Nephron progenitor cell (in vitro differentiated cells): ENCODE data around the gene DPP6.
"Not testable (repeated sequence)": the region's sequence is repeated elsewhere in the genome, so short reads cannot be mapped to it uniquely, and the experiment has no call there.

Experiments used
- DNase-seq: peaks from one replicate; pipeline ENCODE4 v3.0.0; 2021
- H3K27ac Mint-ChIP-seq: 2 replicates; pipeline ENCODE4 v1.8.0; 2021; ENCODE audit warnings: mild to moderate bottlenecking, moderate library complexity, mixed read lengths
- H3K27me3 Mint-ChIP-seq: 2 replicates; pipeline ENCODE4 v1.8.0; 2021; ENCODE audit warnings: mild to moderate bottlenecking, low read depth, mixed read lengths; ENCODE audit not compliant: poor library complexity
- H3K36me3 Mint-ChIP-seq: 2 replicates; pipeline ENCODE4 v1.8.0; 2021; ENCODE audit warnings: low read depth, mixed read lengths
- H3K4me1 Mint-ChIP-seq: 2 replicates; pipeline ENCODE4 v1.8.0; 2021; ENCODE audit warnings: mixed read lengths
- H3K4me3 Mint-ChIP-seq: 2 replicates; pipeline ENCODE4 v1.8.0; 2021; ENCODE audit warnings: mild to moderate bottlenecking, moderate library complexity, mixed read lengths
- H3K9me3 Mint-ChIP-seq: 2 replicates; pipeline ENCODE4 v1.8.0; 2021; ENCODE audit warnings: mild to moderate bottlenecking, moderate library complexity, mixed read lengths

The DPP6 gene

DNA sequence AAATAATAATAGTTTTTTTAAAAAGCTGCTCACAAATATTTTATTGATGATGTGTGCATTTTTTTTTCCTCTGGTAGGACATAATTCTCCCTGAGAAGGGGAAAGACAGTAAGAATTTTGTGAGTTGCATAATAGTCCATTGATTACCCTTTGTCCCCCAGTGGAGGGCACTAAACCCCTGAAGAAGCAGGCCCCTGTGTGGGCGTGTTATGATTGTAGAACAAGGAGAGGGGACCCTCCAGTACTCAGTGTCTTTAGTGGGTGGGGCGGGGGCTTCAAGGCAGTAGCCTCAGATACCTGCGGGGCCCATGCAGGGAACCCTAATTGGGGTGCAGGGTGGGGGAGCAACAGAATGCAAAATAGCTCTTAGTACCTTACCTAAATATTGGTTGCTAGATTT is 57.4 kb downstream of the DPP6 start:
- H3K36me3 Mint-ChIP-seq, DNase-seq, H3K4me3 Mint-ChIP-seq, H3K4me1 Mint-ChIP-seq, H3K27ac Mint-ChIP-seq, H3K27me3 Mint-ChIP-seq, H3K9me3 Mint-ChIP-seq: not testable (repeated sequence)

DNA sequence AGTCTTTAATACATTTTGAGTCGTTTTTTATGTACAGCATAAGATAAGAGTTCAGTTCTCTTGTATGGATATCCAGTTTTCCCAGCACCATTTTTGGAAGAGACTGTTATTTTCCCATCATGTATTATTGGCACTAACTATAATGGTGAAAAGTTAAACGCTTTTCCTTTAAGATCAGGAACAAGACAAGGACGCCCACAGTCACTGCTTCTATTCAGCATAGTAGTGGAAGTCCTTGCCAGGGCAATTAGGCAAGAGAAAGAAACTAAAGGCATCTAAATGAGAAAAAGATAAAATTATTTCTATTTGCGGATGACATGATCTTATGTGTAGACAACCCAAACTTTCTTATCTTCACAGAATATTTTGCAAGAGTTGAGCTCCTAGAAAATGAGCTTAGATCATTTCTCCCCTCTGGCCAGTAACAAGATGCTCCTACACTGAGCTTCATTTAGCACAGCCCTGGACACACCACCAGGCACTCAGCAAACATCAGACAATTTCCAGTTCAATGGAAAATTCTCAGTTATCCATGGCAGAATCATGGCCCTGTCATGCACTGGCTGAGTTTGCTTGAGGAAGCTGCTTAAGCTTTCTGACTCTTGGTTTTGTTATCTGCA is 61.6 kb downstream of the DPP6 start:
- H3K36me3 Mint-ChIP-seq, H3K4me1 Mint-ChIP-seq, H3K27ac Mint-ChIP-seq, H3K4me3 Mint-ChIP-seq, DNase-seq, H3K9me3 Mint-ChIP-seq, H3K27me3 Mint-ChIP-seq: not testable (repeated sequence)

DNA sequence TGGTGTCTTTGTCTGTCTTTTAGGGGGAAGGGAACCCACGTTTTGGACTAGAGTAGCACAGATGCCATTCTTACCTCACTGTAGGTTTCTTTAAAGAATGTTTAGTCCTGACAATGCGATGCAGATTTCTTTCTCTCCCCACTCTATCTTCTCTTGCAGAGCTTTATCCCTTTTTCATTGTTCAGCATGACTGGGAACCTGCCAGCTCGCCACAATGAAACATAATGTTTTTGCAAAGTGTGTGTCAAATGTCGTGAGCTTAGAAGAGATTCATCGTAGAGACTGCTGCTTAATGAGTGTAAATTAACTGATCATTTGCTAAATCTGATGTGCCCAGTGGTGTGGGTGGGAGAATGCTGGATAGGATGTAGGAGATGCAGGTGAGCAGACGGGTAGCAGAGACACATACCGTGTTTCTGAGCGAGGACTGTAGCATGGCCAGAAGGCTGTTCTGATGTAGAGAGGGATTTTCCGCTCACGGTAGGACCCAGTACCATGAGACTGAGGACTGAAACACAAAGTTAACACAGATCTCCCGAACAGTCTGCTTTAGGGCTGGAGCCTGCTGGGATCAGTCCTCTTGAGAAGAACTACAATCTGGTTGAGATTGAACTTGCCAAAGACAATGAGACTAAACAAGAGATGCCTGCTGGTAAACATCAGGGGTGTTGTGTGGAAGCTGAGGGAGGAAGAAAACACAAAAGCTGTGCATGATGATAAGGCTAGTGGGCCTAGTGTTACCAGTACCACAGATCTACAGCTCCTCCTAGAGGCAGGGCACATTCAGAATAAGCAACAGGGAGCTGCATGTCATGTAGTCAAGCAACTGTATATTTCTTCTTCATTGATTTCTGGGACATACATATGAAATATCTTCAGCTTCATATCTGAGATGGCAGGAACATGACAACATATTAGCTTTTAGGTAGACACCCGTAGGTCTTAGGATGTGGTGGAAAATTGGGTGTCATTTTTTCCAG is 65.5 kb downstream of the DPP6 start:
- not testable (repeated sequence) for H3K4me3 Mint-ChIP-seq, H3K9me3 Mint-ChIP-seq, H3K27me3 Mint-ChIP-seq

DNA sequence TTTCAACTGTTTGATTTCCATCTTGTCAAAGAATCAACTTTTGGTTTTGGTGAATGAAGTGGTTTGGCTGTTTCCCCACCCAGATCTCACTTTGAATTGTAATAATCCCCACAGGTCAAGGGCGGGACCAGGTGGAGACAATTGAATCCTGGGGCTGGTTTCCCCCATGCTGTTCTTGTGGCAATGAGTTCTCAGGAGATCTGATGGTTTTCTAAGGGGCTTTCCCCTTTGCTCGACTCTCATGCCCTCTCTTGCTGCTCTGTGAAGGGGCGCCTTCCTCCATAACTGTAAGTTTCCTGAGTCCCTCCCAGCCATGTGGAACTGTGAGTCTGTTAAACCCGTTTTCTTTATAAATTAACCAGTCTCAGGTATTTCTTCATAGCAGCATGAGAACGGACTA is 68.6 kb downstream of the DPP6 start:
- not testable (repeated sequence) for H3K4me1 Mint-ChIP-seq, H3K27ac Mint-ChIP-seq, H3K36me3 Mint-ChIP-seq, DNase-seq, H3K4me3 Mint-ChIP-seq, H3K27me3 Mint-ChIP-seq, H3K9me3 Mint-ChIP-seq

More for the DNA sequence above, 65.5 kb downstream of the DPP6 start:
- not testable (repeated sequence) for H3K36me3 Mint-ChIP-seq, H3K27ac Mint-ChIP-seq, H3K4me1 Mint-ChIP-seq, DNase-seq

DNA sequence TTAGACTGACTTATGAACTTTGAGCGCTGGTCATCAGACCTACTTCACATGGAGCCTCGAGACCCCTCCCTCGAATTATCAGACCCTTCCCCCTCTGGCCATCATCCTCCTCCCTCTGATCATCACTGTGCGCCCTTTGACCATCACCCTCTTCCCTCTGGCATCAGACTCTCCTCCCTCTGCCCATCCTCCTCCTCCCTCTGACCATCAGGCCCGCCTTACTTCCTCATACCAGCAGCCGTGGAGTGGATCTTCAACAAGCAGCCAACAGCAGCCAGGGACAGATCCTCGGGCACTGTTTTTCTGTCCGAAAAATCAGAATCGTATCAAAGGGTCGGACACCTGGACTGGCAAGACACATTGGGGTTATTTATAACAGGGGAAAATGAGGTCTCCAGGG is 70.5 kb downstream of the DPP6 start:
- not testable (repeated sequence) for H3K9me3 Mint-ChIP-seq, H3K36me3 Mint-ChIP-seq, H3K27ac Mint-ChIP-seq, H3K4me3 Mint-ChIP-seq, H3K4me1 Mint-ChIP-seq, H3K27me3 Mint-ChIP-seq, DNase-seq

DNA sequence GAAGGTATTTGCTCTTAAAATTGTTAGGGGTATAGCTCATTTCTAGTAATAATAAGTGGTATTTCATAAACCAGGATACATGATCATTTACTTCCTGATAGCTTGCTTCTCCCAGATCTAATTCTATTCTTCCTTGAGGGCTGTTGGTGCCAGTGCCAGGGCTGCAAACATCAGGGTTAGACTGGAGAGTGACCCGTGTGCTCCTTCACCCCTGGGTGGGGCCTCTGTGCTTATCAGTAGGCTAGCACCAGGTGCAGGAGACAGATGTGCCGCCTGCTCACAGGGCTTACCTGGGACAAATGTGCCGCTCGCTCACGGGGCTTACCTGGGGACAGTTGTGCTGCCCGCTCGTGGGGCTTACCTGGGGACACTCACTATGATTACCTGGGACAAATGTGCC is 71.2 kb downstream of the DPP6 start:
- not testable (repeated sequence) for H3K27ac Mint-ChIP-seq, H3K4me1 Mint-ChIP-seq, H3K36me3 Mint-ChIP-seq, H3K27me3 Mint-ChIP-seq, H3K9me3 Mint-ChIP-seq, H3K4me3 Mint-ChIP-seq, DNase-seq

DNA sequence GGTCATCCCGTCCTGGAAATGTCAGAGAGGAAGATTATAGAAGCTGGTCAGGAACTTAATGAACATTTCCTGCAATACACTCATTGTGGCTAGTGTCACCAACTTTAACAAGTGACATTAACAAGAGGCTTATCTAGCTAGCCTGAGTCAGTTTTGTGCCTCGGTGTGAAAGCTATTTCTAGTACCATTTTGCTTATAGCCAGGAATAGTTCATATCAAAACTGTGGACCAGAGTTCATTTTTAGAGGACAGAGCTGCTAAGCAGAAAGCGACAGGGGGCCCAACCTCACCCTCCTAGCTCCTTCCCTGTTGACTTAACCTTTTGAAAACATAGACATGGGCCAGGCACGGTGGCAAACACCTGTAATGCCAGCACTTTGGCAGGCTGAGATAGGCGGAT is 76.9 kb downstream of the DPP6 start:
- H3K27ac Mint-ChIP-seq, H3K4me1 Mint-ChIP-seq: not testable (repeated sequence)

DNA sequence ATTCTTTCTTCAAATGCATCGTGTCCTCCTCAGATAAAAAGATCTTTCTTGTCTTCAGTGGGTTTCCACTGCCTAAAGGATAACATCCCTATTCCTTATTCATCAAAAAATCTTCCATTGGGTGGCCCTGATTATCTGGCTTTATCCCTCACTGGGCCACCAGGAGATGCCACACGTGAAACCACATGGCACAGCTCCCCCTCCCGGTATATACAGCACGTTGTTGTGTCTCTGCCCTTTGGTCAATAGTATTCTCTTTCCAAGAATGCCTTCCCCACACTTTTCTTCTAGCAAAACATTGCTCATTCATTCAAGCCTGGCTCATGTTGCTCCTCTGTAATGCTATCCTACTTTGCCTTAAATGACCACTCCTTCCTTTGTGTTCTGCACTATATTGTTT is 80.4 kb downstream of the DPP6 start:
- not testable (repeated sequence) for H3K4me1 Mint-ChIP-seq, H3K27me3 Mint-ChIP-seq, DNase-seq, H3K4me3 Mint-ChIP-seq, H3K36me3 Mint-ChIP-seq, H3K27ac Mint-ChIP-seq
- H3K9me3 Mint-ChIP-seq = peaks cover 13% of the 10 kb centered on the region

More for the DNA sequence above, 76.9 kb downstream of the DPP6 start:
- H3K27me3 Mint-ChIP-seq, H3K36me3 Mint-ChIP-seq, H3K4me3 Mint-ChIP-seq, H3K9me3 Mint-ChIP-seq, DNase-seq: not testable (repeated sequence)

DNA sequence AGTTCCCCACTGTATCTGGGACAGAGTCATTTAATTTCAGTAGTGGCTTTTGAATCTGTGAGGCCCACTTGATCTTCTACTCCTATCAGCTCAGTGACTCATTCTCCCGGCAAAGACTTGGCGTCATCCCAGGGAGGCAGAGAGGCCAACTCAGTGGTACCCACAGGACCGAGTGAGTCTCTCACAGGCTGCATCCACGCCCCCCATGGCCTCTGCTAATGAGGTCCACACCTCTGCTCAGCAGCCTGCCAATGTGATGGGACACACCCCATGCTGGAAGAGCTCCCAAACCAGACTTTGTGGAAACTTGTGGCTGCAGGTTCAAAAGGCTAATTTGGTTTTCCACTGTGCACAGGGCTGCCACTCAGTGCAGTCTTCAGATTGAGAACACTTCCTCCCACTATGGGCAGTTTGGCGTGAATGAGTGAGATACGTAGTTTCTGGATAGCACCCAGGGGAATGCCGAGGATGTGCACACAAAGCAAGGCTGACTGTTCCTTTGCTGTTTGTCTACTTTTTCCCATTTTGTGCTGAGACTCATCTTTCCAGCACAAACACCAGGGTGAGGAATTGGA is 81.6 kb downstream of the DPP6 start:
- not testable (repeated sequence) for H3K36me3 Mint-ChIP-seq, H3K27me3 Mint-ChIP-seq, H3K27ac Mint-ChIP-seq, DNase-seq, H3K4me3 Mint-ChIP-seq, H3K4me1 Mint-ChIP-seq
- peaks cover 13% of the 10 kb centered on the region for H3K9me3 Mint-ChIP-seq

DNA sequence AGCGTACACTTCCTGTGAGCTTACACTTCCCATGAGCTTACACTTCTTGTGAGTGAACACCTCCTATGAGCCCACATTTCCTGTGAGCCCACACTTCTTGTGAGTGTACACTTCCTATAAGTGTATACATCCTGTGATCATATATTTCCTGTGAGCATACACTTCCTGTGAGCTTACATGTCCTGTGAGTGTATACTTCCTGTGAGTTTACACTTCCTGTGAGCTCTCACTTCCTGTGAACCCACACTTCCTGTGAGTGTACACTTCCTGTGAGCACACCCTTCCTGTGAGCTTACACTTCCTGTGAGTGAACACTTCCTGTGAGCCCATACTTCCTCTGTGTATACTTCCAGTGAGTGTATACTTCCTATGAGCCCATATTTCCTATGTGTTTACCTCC is 82.5 kb downstream of the DPP6 start:
- not testable (repeated sequence) for H3K27ac Mint-ChIP-seq, H3K27me3 Mint-ChIP-seq, H3K36me3 Mint-ChIP-seq

DNA sequence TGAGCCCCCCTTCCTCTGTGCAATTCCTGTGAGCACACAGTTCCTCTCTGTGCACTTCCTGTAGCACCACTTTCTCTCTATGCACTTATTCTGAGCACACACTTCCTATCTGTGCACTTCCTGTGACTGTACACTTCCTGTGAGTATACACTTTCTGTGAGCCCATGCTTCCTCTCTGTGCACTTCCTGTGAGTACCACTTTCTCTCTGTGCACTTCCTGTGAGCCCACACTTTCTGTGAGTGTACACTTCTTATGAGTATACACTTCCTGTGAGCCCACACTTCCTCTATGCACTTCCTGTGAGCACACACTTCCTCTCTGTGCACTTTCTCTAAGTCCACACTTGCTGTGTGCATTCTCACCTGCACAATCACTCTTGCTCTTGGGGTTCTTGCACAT is 83.4 kb downstream of the DPP6 start:
- peaks cover 13% of the 10 kb centered on the region for H3K9me3 Mint-ChIP-seq
- not testable (repeated sequence) for H3K27me3 Mint-ChIP-seq, H3K4me1 Mint-ChIP-seq, H3K4me3 Mint-ChIP-seq, DNase-seq, H3K36me3 Mint-ChIP-seq
- H3K27ac Mint-ChIP-seq = peak overlapping the region; percentile 60

More for the DNA sequence above, 82.5 kb downstream of the DPP6 start:
- not testable (repeated sequence) for DNase-seq, H3K4me3 Mint-ChIP-seq, H3K4me1 Mint-ChIP-seq
- peaks cover 13% of the 10 kb centered on the region for H3K9me3 Mint-ChIP-seq

DNA sequence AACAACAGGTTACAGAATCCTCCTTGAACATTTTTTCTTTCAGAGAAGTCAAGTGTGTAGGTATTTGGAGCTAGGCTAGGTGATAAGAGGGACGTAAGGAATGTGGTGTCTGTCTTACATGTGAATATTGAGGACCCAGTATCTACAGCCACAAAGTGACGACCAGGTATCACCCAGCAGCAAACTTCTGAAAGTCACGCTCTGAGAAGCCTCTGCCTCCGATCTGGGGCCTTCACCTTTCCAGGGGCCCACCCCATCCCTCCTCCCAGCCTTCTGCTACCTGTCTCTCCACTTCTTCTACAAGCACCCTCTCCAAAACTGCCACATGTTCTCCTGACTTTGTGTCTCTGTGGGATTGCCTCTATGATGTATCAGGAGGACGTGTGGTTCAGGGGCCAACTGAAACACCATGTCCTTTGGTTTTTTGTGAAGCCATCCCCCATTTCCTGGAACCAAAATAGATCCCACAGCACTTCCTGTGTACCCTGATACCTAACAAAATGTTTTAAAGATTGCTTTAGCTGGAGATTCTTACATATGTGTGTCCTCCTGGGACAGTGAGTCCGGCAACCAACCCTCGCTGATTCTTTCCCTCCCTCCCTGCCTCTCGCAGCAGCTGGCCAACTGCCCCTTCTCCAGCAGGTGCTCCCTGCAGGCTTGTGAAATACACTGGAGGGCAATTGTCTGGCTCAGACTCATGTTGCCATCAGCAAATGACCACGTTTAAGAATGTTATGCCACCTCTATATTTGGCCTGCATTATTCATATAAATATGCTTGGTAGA is 93.9 kb downstream of the DPP6 start:
- H3K4me1 Mint-ChIP-seq, H3K9me3 Mint-ChIP-seq, DNase-seq, H3K27me3 Mint-ChIP-seq, H3K27ac Mint-ChIP-seq, H3K36me3 Mint-ChIP-seq, H3K4me3 Mint-ChIP-seq: not testable (repeated sequence)

DNA sequence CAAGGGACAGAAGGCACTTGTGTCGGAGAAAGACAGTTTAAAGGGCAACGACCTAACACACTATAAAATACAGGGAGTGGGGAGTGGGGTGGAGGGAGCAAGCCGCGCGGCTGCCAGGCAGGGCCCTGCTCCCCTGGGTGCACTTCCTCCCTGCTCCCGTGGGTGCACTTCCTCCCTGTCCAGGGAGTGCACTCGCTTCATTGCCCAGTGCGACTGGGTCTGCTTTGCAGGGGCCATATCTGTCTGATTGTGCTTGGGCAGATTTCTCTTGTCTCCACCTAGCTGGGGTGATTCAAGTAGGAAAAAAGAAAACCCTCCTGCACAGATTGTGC is 94.5 kb downstream of the DPP6 start:
- H3K4me1 Mint-ChIP-seq, H3K27me3 Mint-ChIP-seq, H3K9me3 Mint-ChIP-seq, DNase-seq, H3K27ac Mint-ChIP-seq, H3K4me3 Mint-ChIP-seq, H3K36me3 Mint-ChIP-seq: not testable (repeated sequence)

DNA sequence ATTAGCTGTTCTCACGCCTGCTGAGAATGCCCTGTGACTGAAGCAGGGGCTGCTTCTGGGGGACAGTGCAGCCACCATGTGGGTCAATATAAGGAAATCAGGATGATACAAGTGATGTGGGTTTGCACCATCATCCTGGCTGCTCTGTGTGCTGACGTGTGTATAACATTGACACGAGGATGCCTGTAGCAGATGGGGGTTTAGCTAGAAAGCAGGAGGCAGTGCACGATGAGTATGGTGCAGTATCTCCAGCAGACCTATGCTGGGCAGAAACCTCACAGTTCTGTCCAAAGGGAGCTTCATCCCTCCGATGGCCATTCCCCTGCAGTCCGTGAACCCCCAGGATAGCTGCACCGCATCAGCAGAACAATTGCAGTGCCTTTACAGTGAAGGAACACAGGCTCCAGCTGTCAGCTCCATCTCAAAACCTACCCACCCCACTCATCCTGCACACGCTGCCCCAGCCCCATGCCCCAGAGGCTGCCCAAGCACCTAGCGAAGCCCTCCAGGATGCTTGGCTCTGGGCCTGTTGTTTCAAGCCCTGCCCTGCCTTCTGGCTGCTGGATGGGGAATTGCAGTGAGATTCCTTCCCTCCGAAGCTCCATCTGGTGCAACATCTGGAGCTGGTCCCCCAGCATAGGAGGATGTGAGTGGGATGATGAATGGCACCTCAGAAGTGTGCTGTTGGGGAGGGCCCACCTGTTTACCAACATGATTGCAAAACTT is 96.8 kb downstream of the DPP6 start:
- H3K36me3 Mint-ChIP-seq, H3K27ac Mint-ChIP-seq, H3K4me1 Mint-ChIP-seq, H3K4me3 Mint-ChIP-seq, H3K27me3 Mint-ChIP-seq, DNase-seq, H3K9me3 Mint-ChIP-seq: not testable (repeated sequence)
